Endothelial cell of umbilical vein (primary cell): ENCODE data around the gene UBE2U. TPM values are rescaled to one million over a fixed set of nuclear protein-coding genes. Genes with fewer than 3 reads are reported as not detected.

ENCODE experiments used
- BruUV-seq: library from RNA; stranded (reverse); fragments of 400-500 nt; replicated peaks from 2 replicates; lab custom pipeline; 2021; lab: Mats Ljungman, UMichigan
- CTCF ChIA-PET: fragments of 300-600, 350-600 bp; sonication (Branson Sonifier 250); formaldehyde crosslinking; loops from one replicate; lab custom pipeline; 2021; ENCODE audit warnings: antibody characterized with exemption, inconsistent platforms; lab: Charles Lee
- POLR2A ChIA-PET: fragments of 300-600, 350-600 bp; sonication (Branson Sonifier 250); formaldehyde crosslinking; loops from one replicate; lab custom pipeline; 2021; ENCODE audit warnings: antibody characterized with exemption, inconsistent platforms; lab: Charles Lee
- DNase-seq: peaks from one replicate; pipeline ENCODE4 v3.0.0-alpha.2; 2011; ENCODE audit warnings: low read depth, low spot score
- FAIRE-seq: peaks from 2 replicates; lab custom pipeline; 2011; peaks lifted over from hg19 to GRCh38; lab: Jason Lieb, UNC
- H2AFZ ChIP-seq: 2 replicates; pipeline ENCODE4 v1.6.0; 2012; ENCODE audit warnings: low read depth, low read length, control low read depth, inconsistent platforms
- H3K27ac ChIP-seq: 2 replicates; pipeline ENCODE4 v1.5.1; 2011; ENCODE audit warnings: low read depth, mild to moderate bottlenecking, control low read depth, low read length, moderate library complexity; ENCODE audit not compliant: insufficient read depth
- H3K27me3 ChIP-seq, 2 experiments: 2 replicates each; pipeline versions ENCODE4 v1.6.0 to v1.6.1; 2011; ENCODE audit warnings: low read length in 2 of 2, mixed read lengths in 1 of 2; ENCODE audit not compliant: control insufficient read depth in 2 of 2, insufficient read depth in 2 of 2
- H3K36me3 ChIP-seq, 2 experiments: 2 replicates in 1 of 2; 3 replicates in 1 of 2; pipeline ENCODE4 v1.5.1; 2011; ENCODE audit warnings: low read length in 2 of 2, mild to moderate bottlenecking in 1 of 2, moderate library complexity in 1 of 2; ENCODE audit not compliant: control insufficient read depth in 2 of 2, insufficient read depth in 2 of 2; ENCODE audit errors: extremely low read depth in 1 of 2
- H3K4me1 ChIP-seq: 3 replicates; pipeline ENCODE4 v1.5.1; 2011; ENCODE audit warnings: mild to moderate bottlenecking, low read length; ENCODE audit not compliant: control insufficient read depth, insufficient read depth; ENCODE audit errors: extremely low read depth
- H3K4me2 ChIP-seq: 2 replicates; pipeline ENCODE4 v1.6.1; 2011; ENCODE audit warnings: low read length, control low read depth, mixed read lengths; ENCODE audit not compliant: insufficient read depth
- H3K4me3 ChIP-seq, 3 experiments: fragments of 200-600 bp in 1 of 3; sonication (generic), shearing (Covaris generic) in 1 of 3; replicated peaks in 1 of 3; 2 replicates each; pipeline ENCODE4 v1.5.1; 2011 to 2016; ENCODE audit warnings: control low read depth in 3 of 3, low read length in 3 of 3, mild to moderate bottlenecking in 2 of 3, inconsistent platforms in 1 of 3, low read depth in 1 of 3, moderate library complexity in 1 of 3; ENCODE audit not compliant: insufficient read depth in 1 of 3
- H3K79me2 ChIP-seq: 2 replicates; pipeline ENCODE4 v1.6.0; 2012; ENCODE audit warnings: low read length, inconsistent platforms; ENCODE audit not compliant: control insufficient read depth, insufficient read depth
- H3K9ac ChIP-seq: replicated peaks from 2 replicates; pipeline ENCODE3; 2011; ENCODE audit warnings: low read length, control low read depth; ENCODE audit not compliant: insufficient read depth; ENCODE audit errors: extremely low read depth
- H3K9me1 ChIP-seq: replicated peaks from 3 replicates; pipeline ENCODE4 v1.6.0; 2011; ENCODE audit warnings: mild to moderate bottlenecking, low read length; ENCODE audit not compliant: control insufficient read depth, insufficient read depth; ENCODE audit errors: extremely low read depth
- H3K9me3 ChIP-seq: replicated peaks from 2 replicates; pipeline ENCODE4 v1.5.1; 2012; ENCODE audit warnings: low read length, inconsistent platforms; ENCODE audit not compliant: control insufficient read depth, insufficient read depth
- H4K20me1 ChIP-seq: replicated peaks from 2 replicates; pipeline ENCODE3; 2011; ENCODE audit warnings: mild to moderate bottlenecking, low read length; ENCODE audit not compliant: control insufficient read depth, insufficient read depth; ENCODE audit errors: extremely low read depth
- GATA2 ChIP-seq: IDR thresholded peaks from 2 replicates; pipeline ENCODE4 v1.7.0; 2011; ENCODE audit warnings: low read depth, mild to moderate bottlenecking, moderate library complexity, mixed read lengths, low read length; ENCODE audit not compliant: insufficient read length, insufficient read depth
- MYC ChIP-seq: IDR thresholded peaks from one replicate; pipeline ENCODE4 v1.6.1; 2011; ENCODE audit warnings: mild to moderate bottlenecking, low read depth, low read length
- POLR2A ChIP-seq: IDR thresholded peaks from 2 replicates; pipeline ENCODE4 v1.6.1; 2012; ENCODE audit warnings: low read depth, mild to moderate bottlenecking, control low read depth, low read length
- dilution Hi-C: fragments of 300-500 bp; cut with MboI; formaldehyde crosslinking; loops from one replicate; pipeline ENCODE4 v1.15.0; 2019; ENCODE audit warnings: low sequenced_read_pairs; ENCODE audit not compliant: extremely low pct_ligation_motif_present
- intact Hi-C: fragments of 100-400 bp; cut with micrococcal nuclease; formaldehyde crosslinking; loops from one replicate; pipeline ENCODE4 v1.10.0; 2022
- polyA plus RNA-seq, 4 experiments: library from polyadenylated mRNA; depleted of rRNA in 3 of 4; stranded (reverse) in 3 of 4; unstranded in 1 of 4; fragments of >200 nt; gene quantifications; 2 replicates each; pipeline versions ENCODE4 v1.2.1 to v1.2.3, GENCODE V29; 2011 to 2012; ENCODE audit warnings: missing spikeins in 1 of 4
- total RNA-seq: library from RNA; stranded (reverse); gene quantifications from 2 replicates; pipeline ENCODE4 v1.2.3, GENCODE V29; 2021

The UBE2U gene
- total and polyA plus RNA-seq, 2 donors (not counting 3 experiments of a cell fraction or from before 2014, with no cell fraction given): not detected

GRCh38 chr1:64161357-64161941 is 42.0 kb upstream of the UBE2U start:
- no peaks in the 10 kb centered on the region for H3K27me3 ChIP-seq
- H3K4me1 ChIP-seq: no peaks in the 10 kb centered on the region
- H3K9me3 ChIP-seq: no peaks in the 10 kb centered on the region
- no peak for DNase-seq
- H3K4me2 ChIP-seq: no peak overlapping the region
- no peak for FAIRE-seq
- no peak overlapping the region for H3K9ac ChIP-seq
- TF ChIP-seq GATA2: no peak
- no peak overlapping the region for H2AFZ ChIP-seq
- dilution Hi-C loops (no loop called here), intact Hi-C loops (no loop called here)
- no TSS peak for BruUV-seq
- no peak overlapping the region for H3K4me3 ChIP-seq
- H3K36me3 ChIP-seq: no peaks in the 10 kb centered on the region
- CTCF ChIA-PET: interaction anchor here (0.6 to 1.6 kb wide), 3 partner anchors 24 to 487 kb away, joined by 3 to 5 read pairs (median 3); no protein-coding TSS in a partner anchor
- no peaks in the 10 kb centered on the region for H3K79me2 ChIP-seq
- H4K20me1 ChIP-seq: no peaks in the 10 kb centered on the region
- H3K27ac ChIP-seq: no peak overlapping the region
- no peaks in the 10 kb centered on the region for H3K9me1 ChIP-seq
- POLR2A ChIA-PET: no interaction called here

GRCh38 chr1:64162151-64162550 is 41.3 kb upstream of the UBE2U start:
- no peak overlapping the region for H3K4me2 ChIP-seq
- H3K9me3 ChIP-seq: no peaks in the 10 kb centered on the region
- no peak overlapping the region for H3K4me3 ChIP-seq
- H3K9me1 ChIP-seq: no peaks in the 10 kb centered on the region
- no peak for FAIRE-seq
- no peaks in the 10 kb centered on the region for H3K79me2 ChIP-seq
- no peaks in the 10 kb centered on the region for H4K20me1 ChIP-seq
- CTCF ChIA-PET: interaction anchor here (2.7 kb wide), 1 partner anchor 470 kb away, joined by 38 read pairs; no protein-coding TSS in a partner anchor
- no peaks in the 10 kb centered on the region for H3K4me1 ChIP-seq
- TF ChIP-seq MYC: no peak
- TF ChIP-seq POLR2A: no peak
- H3K9ac ChIP-seq: no peak overlapping the region
- no peak overlapping the region for H3K27ac ChIP-seq
- POLR2A ChIA-PET: no interaction called here
- no peaks in the 10 kb centered on the region for H3K36me3 ChIP-seq
- no peak for DNase-seq
- intact Hi-C loops: no loop called here
- no peak overlapping the region for H2AFZ ChIP-seq
- H3K27me3 ChIP-seq: no peaks in the 10 kb centered on the region
- no TSS peak for BruUV-seq
- dilution Hi-C loops: no loop called here
